HCT116 (cell line): ENCODE measurements around the gene DEFB124. TPM values are rescaled to one million over a fixed set of nuclear protein-coding genes. Genes with fewer than 3 reads are reported as not detected.

Experiments
- ATAC-seq: fragments of 200-7000 bp; cut with Tn5 transposase; 2 replicates; pipeline ENCODE4 v1.9.1; 2020; ENCODE audit warnings: mild to moderate bottlenecking, moderate library complexity
- BruUV-seq: library from RNA; stranded (reverse); fragments of 400-500 nt; replicated peaks from 2 replicates; lab custom pipeline; 2021; lab: Mats Ljungman, UMichigan
- CTCF ChIA-PET: fragments of 300-600 bp; sonication (Branson Sonifier 250); formaldehyde crosslinking; loops from one replicate; lab custom pipeline; 2021; ENCODE audit warnings: antibody characterized with exemption; lab: Charles Lee
- POLR2A ChIA-PET: fragments of 300-600, 350-600 bp; sonication (Branson Sonifier 250); formaldehyde crosslinking; loops from one replicate; lab custom pipeline; 2021; ENCODE audit warnings: antibody characterized with exemption; lab: Charles Lee
- RAD21 ChIA-PET, 2 experiments: fragments of 300-600 bp; sonication (Branson Sonifier 250); formaldehyde crosslinking; loops; one replicate each; lab custom pipeline; 2023; ENCODE audit warnings: low total read pairs in 2 of 2; ENCODE audit not compliant: uncharacterized antibody in 2 of 2, unreplicated experiment in 2 of 2, low non-redundant PET in 1 of 2; lab: Charles Lee
- DNase-seq: peaks from one replicate; pipeline ENCODE4 v3.0.0-alpha.2; 2010; ENCODE audit warnings: low read depth, low spot score
- H2AFZ ChIP-seq: fragments of 200-600 bp; shearing (Covaris generic), sonication (generic); 2 replicates; pipeline ENCODE4 v1.6.1; 2017; ENCODE audit warnings: low read depth, mixed run types, mixed read lengths, antibody characterized with exemption, low read length; ENCODE audit not compliant: poor library complexity, severe bottlenecking
- H3K27ac ChIP-seq: 2 replicates; pipeline ENCODE4 v1.5.1; 2012; ENCODE audit warnings: low read depth, low read length
- H3K27me3 ChIP-seq: fragments of 200-600 bp; sonication (generic); 2 replicates; pipeline ENCODE4 v1.6.1; 2016; ENCODE audit warnings: mixed run types, low read length, mixed read lengths; ENCODE audit not compliant: insufficient read depth
- H3K36me3 ChIP-seq, 2 experiments: fragments of 200-500 bp in 1 of 2; fragments of 200-600 bp in 1 of 2; sonication (Bioruptor generic) in 1 of 2; sonication (generic) in 1 of 2; 2 replicates each; pipeline versions ENCODE4 v1.5.1 to v1.6.1; 2014 to 2016; ENCODE audit warnings: low read length in 2 of 2, inconsistent platforms in 1 of 2, mixed read lengths in 1 of 2, mixed run types in 1 of 2; ENCODE audit not compliant: insufficient read depth in 2 of 2, control insufficient read depth in 1 of 2
- H3K4me1 ChIP-seq, 2 experiments: fragments of 200-600 bp in 1 of 2; sonication (generic) in 1 of 2; 2 replicates each; pipeline versions ENCODE4 v1.5.1 to v1.6.1; 2012 to 2017; ENCODE audit warnings: low read length in 2 of 2, inconsistent platforms in 1 of 2, mild to moderate bottlenecking in 1 of 2, mixed read lengths in 1 of 2, mixed run types in 1 of 2, moderate library complexity in 1 of 2; ENCODE audit not compliant: insufficient read depth in 2 of 2, control insufficient read depth in 1 of 2
- H3K4me2 ChIP-seq: fragments of 200-600 bp; sonication (generic); 2 replicates; pipeline ENCODE4 v1.6.1; 2017; ENCODE audit warnings: mixed run types, low read length, mixed read lengths
- H3K4me3 ChIP-seq, 2 experiments: fragments of 200-600 bp in 1 of 2; sonication (generic) in 1 of 2; replicated peaks in 1 of 2; 2 replicates each; pipeline ENCODE4 v1.5.1; 2011 to 2016; ENCODE audit warnings: low read length in 2 of 2, control low read depth in 1 of 2, low read depth in 1 of 2, mild to moderate bottlenecking in 1 of 2, mixed read lengths in 1 of 2, mixed run types in 1 of 2
- H3K79me2 ChIP-seq: fragments of 200-600 bp; sonication (generic); 2 replicates; pipeline ENCODE4 v1.6.1; 2017; ENCODE audit warnings: mild to moderate bottlenecking, mixed run types, low read length, moderate library complexity, mixed read lengths; ENCODE audit not compliant: insufficient read depth
- H3K9ac ChIP-seq: fragments of 200-600 bp; sonication (generic); 2 replicates; pipeline ENCODE4 v1.6.1; 2016; ENCODE audit warnings: low read length, mixed read lengths
- H3K9me2 ChIP-seq: fragments of 200-600 bp; sonication (generic), shearing (Covaris generic); 2 replicates; pipeline ENCODE4 v1.6.1; 2017; ENCODE audit warnings: mixed run types, mild to moderate bottlenecking, moderate library complexity; ENCODE audit not compliant: insufficient read depth
- H3K9me3 ChIP-seq, 2 experiments: fragments of 200-500 bp in 1 of 2; fragments of 200-600 bp in 1 of 2; sonication (Bioruptor generic) in 1 of 2; sonication (generic) in 1 of 2; 2 replicates each; pipeline ENCODE4 v1.6.1; 2014 to 2017; ENCODE audit warnings: low read length in 2 of 2, mixed read lengths in 2 of 2, inconsistent platforms in 1 of 2, low read depth in 1 of 2, mild to moderate bottlenecking in 1 of 2, mixed run types in 1 of 2, moderate library complexity in 1 of 2; ENCODE audit not compliant: control insufficient read depth in 1 of 2, insufficient read depth in 1 of 2
- H4K20me1 ChIP-seq: fragments of 200-600 bp; sonication (generic), shearing (Covaris generic); 2 replicates; pipeline ENCODE4 v1.6.1; 2017; ENCODE audit warnings: mixed run types, mild to moderate bottlenecking, moderate library complexity; ENCODE audit not compliant: insufficient read depth
- ATF3 ChIP-seq: IDR thresholded peaks from 2 replicates; pipeline ENCODE4 v1.6.1; 2012
- CBX3 ChIP-seq: IDR thresholded peaks from 2 replicates; pipeline ENCODE4 v1.6.1; 2012; ENCODE audit warnings: low read depth
- CEBPB ChIP-seq: IDR thresholded peaks from 2 replicates; pipeline ENCODE4 v1.6.1; 2012; ENCODE audit warnings: low read depth
- EGR1 ChIP-seq: IDR thresholded peaks from 2 replicates; pipeline ENCODE4 v1.6.1; 2012; ENCODE audit warnings: low read depth
- ELF1 ChIP-seq: IDR thresholded peaks from 2 replicates; pipeline ENCODE4 v1.6.1; 2012; ENCODE audit warnings: low read depth, borderline replicate concordance
- EZH2phosphoT487 ChIP-seq: fragments of 200-600 bp; IDR thresholded peaks from 2 replicates; pipeline ENCODE4 v1.6.1; 2018; ENCODE audit warnings: antibody characterized with exemption, borderline replicate concordance
- FOSL1 ChIP-seq: IDR thresholded peaks from 2 replicates; pipeline ENCODE4 v1.6.1; 2012; ENCODE audit warnings: low read depth
- JUND ChIP-seq: IDR thresholded peaks from 2 replicates; pipeline ENCODE4 v1.6.1; 2012
- POLR2A ChIP-seq: IDR thresholded peaks from 2 replicates; pipeline ENCODE4 v1.7.0; 2011; ENCODE audit warnings: borderline replicate concordance; ENCODE audit not compliant: insufficient read depth, insufficient read length; ENCODE audit errors: extremely low read depth
- RAD21 ChIP-seq: IDR thresholded peaks from 2 replicates; pipeline ENCODE4 v1.6.1; 2012; ENCODE audit warnings: low read depth, mild to moderate bottlenecking
- SP1 ChIP-seq: IDR thresholded peaks from 2 replicates; pipeline ENCODE4 v1.6.1; 2012; ENCODE audit warnings: low read depth
- SRF ChIP-seq: IDR thresholded peaks from 2 replicates; pipeline ENCODE4 v1.6.1; 2012; ENCODE audit warnings: low read depth
- TCF7L2 ChIP-seq: IDR thresholded peaks from 2 replicates; pipeline ENCODE4 v1.7.0; 2011; ENCODE audit warnings: borderline replicate concordance, inconsistent platforms; ENCODE audit not compliant: insufficient read depth, insufficient read length; ENCODE audit errors: extremely low read depth
- ZBTB33 ChIP-seq: IDR thresholded peaks from 2 replicates; pipeline ENCODE4 v1.6.1; 2011; ENCODE audit warnings: mild to moderate bottlenecking, low read length, moderate library complexity; ENCODE audit not compliant: insufficient replicate concordance; ENCODE audit errors: extremely low read depth
- ZNF274 ChIP-seq: fragments of 200-500 bp; sonication (Bioruptor generic); IDR thresholded peaks from 2 replicates; pipeline ENCODE4 v1.6.1; 2014; ENCODE audit warnings: mild to moderate bottlenecking, low read depth, low read length, inconsistent platforms
- intact Hi-C: fragments of 100-400 bp; cut with micrococcal nuclease; formaldehyde crosslinking; loops from 2 replicates; pipeline ENCODE4 v1.10.0; 2022
- total RNA-seq: library from RNA; stranded (reverse); gene quantifications from one replicate; pipeline ENCODE4 v1.2.1, GENCODE V29; 2021; ENCODE audit not compliant: unreplicated experiment

Gene DEFB124
- total RNA-seq, 1 experiment from 2014 or later, result not detected

- Histone ChIP-seq H3K27ac (no peak overlapping the region), H3K36me3 (no peaks in the 10 kb centered on the region), H3K9me3 (no peaks in the 10 kb centered on the region), H2AFZ (no peak overlapping the region), H3K9me2 (no peaks in the 10 kb centered on the region), H3K9ac (no peak overlapping the region), H3K79me2 (no peaks in the 10 kb centered on the region), H3K27me3 (no peaks in the 10 kb centered on the region), H4K20me1 (no peaks in the 10 kb centered on the region), H3K4me1 (no peaks in the 10 kb centered on the region), H3K4me3 (no peak overlapping the region), H3K4me2 (no peak overlapping the region)
- ChIA-PET CTCF (no interaction called here), RAD21 (no interaction called here), POLR2A (no interaction called here)
- ATAC-seq (no peak), DNase-seq (no peak)
- TF ChIP-seq ZBTB33 (no peak), CBX3 (no peak), EGR1 (no peak), ZNF274 (no peak)
- BruUV-seq, result no TSS peak
- intact Hi-C loops, result no loop called here
These were observed 756 bp upstream of the DEFB124 start for GRCh38 chr20:31475472-31476293.

- ATAC-seq, result no peak
- Histone ChIP-seq H3K36me3 (no peaks in the 10 kb centered on the region), H3K4me3 (no peak overlapping the region), H3K9ac (no peak overlapping the region), H4K20me1 (no peaks in the 10 kb centered on the region), H3K9me3 (no peaks in the 10 kb centered on the region), H3K27me3 (no peaks in the 10 kb centered on the region), H3K79me2 (no peaks in the 10 kb centered on the region), H2AFZ (no peak overlapping the region), H3K27ac (no peak overlapping the region), H3K9me2 (no peaks in the 10 kb centered on the region), H3K4me1 (no peaks in the 10 kb centered on the region), H3K4me2 (no peak overlapping the region)
- BruUV-seq, result no TSS peak
- RAD21 ChIA-PET, result no interaction called here
- intact Hi-C loops, result no loop called here
- DNase-seq, result no peak
- POLR2A ChIA-PET, result no interaction called here
- CTCF ChIA-PET, result interaction anchor here (1.1 kb wide), 1 partner anchor 29 kb away, joined by 5 read pairs; no protein-coding TSS in a partner anchor
- TF ChIP-seq SRF (no peak), CEBPB (no peak), FOSL1 (no peak), TCF7L2 (no peak), JUND (no peak), RAD21 (no peak), SP1 (no peak), POLR2A (no peak), ELF1 (no peak), ZBTB33 (no peak), ATF3 (no peak), EZH2phosphoT487 (no peak)
These were observed 860 bp downstream of the DEFB124 start for GRCh38 chr20:31474097-31474436.
